Ovary (tissue), 9 donors: ENCODE measurements around the gene TMEM131. TPM values are rescaled to one million over a fixed set of nuclear protein-coding genes. Genes with fewer than 3 reads are reported as not detected.

ENCODE experiments used
- DNase-seq, 5 donors: peaks; one replicate each; pipeline ENCODE4 v3.0.0-alpha.2; 2019 to 2020
- H3K27ac ChIP-seq, 2 donors: fragments of 200-600 bp; one replicate each; pipeline versions ENCODE4 v1.5.1 to v1.8.0; 2019 to 2022
- H3K27me3 ChIP-seq: fragments of 200-600 bp; one replicate; pipeline ENCODE4 v1.8.0; 2022
- H3K36me3 ChIP-seq: fragments of 200-600 bp; sonication (generic); one replicate; pipeline ENCODE4 v1.5.1; 2019
- H3K4me1 ChIP-seq: one replicate; pipeline ENCODE4 v1.8.1; 2013; ENCODE audit warnings: mild to moderate bottlenecking, moderate library complexity; ENCODE audit not compliant: insufficient read depth
- H3K4me3 ChIP-seq: fragments of 200-600 bp; sonication (generic); one replicate; pipeline ENCODE4 v1.5.1; 2017
- H3K9me3 ChIP-seq, 2 donors: fragments of 200-600 bp in 1 of 2; sonication (generic) in 1 of 2; one replicate each; pipeline versions ENCODE4 v1.5.1 to v1.8.1; 2013 to 2019; ENCODE audit warnings: mild to moderate bottlenecking in 1 of 2, moderate library complexity in 1 of 2
- CTCF ChIP-seq, 3 donors: fragments of 450-650 bp in 2 of 3; fragments of 200-600 bp in 1 of 3; IDR thresholded peaks; one replicate each; pipeline versions ENCODE4 v1.5.1 to v1.8.0; 2016 to 2022; ENCODE audit warnings: antibody characterized with exemption in 3 of 3, mild to moderate bottlenecking in 1 of 3
- EP300 ChIP-seq: sonication (generic); formaldehyde crosslinking; IDR thresholded peaks from one replicate; pipeline ENCODE4 v1.6.1; 2017; ENCODE audit warnings: antibody characterized with exemption
- POLR2A ChIP-seq: fragments of 450-650 bp; IDR thresholded peaks from one replicate; pipeline ENCODE4 v1.6.1; 2017; ENCODE audit warnings: antibody characterized with exemption, mild to moderate bottlenecking, moderate library complexity
- WGBS, 3 donors: extraction: QIAGEN DNeasy Blood & Tissue Kit in 1 of 3; methylation state at CpG; one replicate each; pipeline versions ENCODE4 v1.1.5 to v1.1.7; 2013 to 2017; 5-methylcytosine and 5-hydroxymethylcytosine counted together
- intact Hi-C, 4 donors: fragments of 100-400 bp; cut with DNase I; formaldehyde crosslinking; loops; one replicate each; pipeline versions ENCODE4 v1.11.0 to v1.15.1; 2022 to 2023
- polyA plus RNA-seq, 2 donors: library from polyadenylated mRNA; stranded (reverse); fragments of 200-250 nt in 1 of 2; fragments of 350-450 nt in 1 of 2; fragmentation: Illumina TruSeq in 1 of 2; extraction: RNeasy Lipid Tissue Mini Kit (QIAGEN cat#74804) in 1 of 2; gene quantifications; one replicate each; pipeline ENCODE4 v1.2.3, GENCODE V29; 2013 to 2014
- total RNA-seq, 7 donors: library from RNA; depleted of rRNA in 2 of 7; stranded (reverse); fragments of >200 nt in 2 of 7; fragmentation: NEBNext Ultra II Directional in 3 of 7; extraction: Animal tissue kit (Norgen Biotek cat#: 25700) in 3 of 7; gene quantifications; one replicate each; pipeline versions ENCODE4 v1.1.0 to v1.2.4, GENCODE V29; 2016 to 2023
- donor health status: DM: no; HTN: no; CAD: no; lungs with moderate emphysema.
- donor health status: DM: no; HTN: no; CAD: no.
- donor health status: Bipolar disorder and iron deficiency.
- donor health status: DM: yes; HTN: yes; CAD: no.
- donor health status: DM: no; HTN: no; CAD: no.
- donor health status: DM: yes; HTN: yes; CAD: no.

Gene TMEM131
- total and polyA plus RNA-seq, 9 donors = 16.1 to 44.0 (median 38.4) TPM

GRCh38 chr2:97765933-97766332 lies 229.8 kb downstream of the TMEM131 start:
- H3K4me1 ChIP-seq = peaks cover 2% of the 10 kb centered on the region
- H3K4me3 ChIP-seq = no peak overlapping the region
- 95 to 98% (median 97%) methylated on average over 4 of the region's 4 CpGs for WGBS, 3 donors
- TF ChIP-seq CTCF (IDR thresholded peaks at IDR 0.05) = no peak
- no peak for TF ChIP-seq POLR2A
- no peak for TF ChIP-seq EP300
- no peak overlapping the region for H3K27ac ChIP-seq
- no peaks in the 10 kb centered on the region for H3K9me3 ChIP-seq
- no peaks in the 10 kb centered on the region for H3K27me3 ChIP-seq
- no peaks in the 10 kb centered on the region for H3K36me3 ChIP-seq
- DNase-seq = no peak
- intact Hi-C loops = no loop called here

- no peak for DNase-seq
- 91 to 92% (median 91%) methylated on average over 11 of the region's 11 CpGs for WGBS, 3 donors
- Histone ChIP-seq H3K9me3 (no peaks in the 10 kb centered on the region), H3K36me3 (no peaks in the 10 kb centered on the region), H3K27ac (no peak overlapping the region), H3K4me3 (no peak overlapping the region), H3K4me1 (peaks cover 2% of the 10 kb centered on the region), H3K27me3 (no peaks in the 10 kb centered on the region)
- intact Hi-C loops = no loop called here
- TF ChIP-seq EP300 (no peak), POLR2A (no peak), CTCF (IDR thresholded peaks at IDR 0.05) (no peak)
Measured at GRCh38 chr2:97764559-97765263, 231.0 kb downstream of the TMEM131 start.

GRCh38 chr2:97763176-97763845 lies 232.4 kb downstream of the TMEM131 start:
- no peaks in the 10 kb centered on the region for H3K27me3 ChIP-seq
- intact Hi-C loops = no loop called here
- WGBS, 3 donors = 93 to 94% (median 93%) methylated on average over 20 of the region's 20 CpGs
- no peaks in the 10 kb centered on the region for H3K9me3 ChIP-seq
- H3K27ac ChIP-seq = no peak overlapping the region
- peaks cover 2% of the 10 kb centered on the region for H3K4me1 ChIP-seq
- DNase-seq = no peak
- H3K4me3 ChIP-seq = no peak overlapping the region
- TF ChIP-seq CTCF (IDR thresholded peaks at IDR 0.05) (no peak), EP300 (no peak), POLR2A (no peak)
- H3K36me3 ChIP-seq = no peaks in the 10 kb centered on the region

GRCh38 chr2:97761192-97761591 lies 234.6 kb downstream of the TMEM131 start:
- H3K9me3 ChIP-seq = no peaks in the 10 kb centered on the region
- WGBS, 3 donors = 90 to 94% (median 91%) methylated on average over 16 to 23 of the region's 23 CpGs
- H3K4me3 ChIP-seq = no peak overlapping the region
- H3K27me3 ChIP-seq = no peaks in the 10 kb centered on the region
- intact Hi-C loops = no loop called here
- H3K27ac ChIP-seq = no peak overlapping the region
- H3K36me3 ChIP-seq = no peaks in the 10 kb centered on the region
- no peak for DNase-seq
- TF ChIP-seq POLR2A (no peak), CTCF (IDR thresholded peaks at IDR 0.05) (no peak)
- H3K4me1 ChIP-seq = peaks cover 2% of the 10 kb centered on the region
